HepG2 (cell line): ENCODE results near the gene SYCP2L. TPM values are rescaled to one million over a fixed set of nuclear protein-coding genes. Genes with fewer than 3 reads are reported as not detected.

Experiments
- ATF3 ChIP-seq: sonication (generic); formaldehyde crosslinking; IDR thresholded peaks from 2 replicates; pipeline ENCODE4 v1.4.0; 2020; ENCODE audit warnings: missing genetic modification reagents
- CTCF ChIP-seq: sonication (generic); formaldehyde crosslinking; IDR thresholded peaks from 2 replicates; pipeline ENCODE4 v1.5.0; 2020; ENCODE audit warnings: mild to moderate bottlenecking, missing genetic modification reagents, moderate library complexity
- ETV6 ChIP-seq: sonication (generic); formaldehyde crosslinking; conservative IDR thresholded peaks from 2 replicates; pipeline ENCODE4 v1.4.0; 2020; ENCODE audit warnings: missing genetic modification reagents
- FOXM1 ChIP-seq: sonication (generic); formaldehyde crosslinking; IDR thresholded peaks from 2 replicates; pipeline ENCODE4 v1.5.0; 2020; ENCODE audit warnings: missing genetic modification reagents
- HOMEZ ChIP-seq: IDR thresholded peaks from 2 replicates; pipeline ENCODE4 v1.6.1; 2016; ENCODE audit warnings: low read depth
- KLF6 ChIP-seq: IDR thresholded peaks from 2 replicates; pipeline ENCODE4 v1.8.0; 2016; ENCODE audit warnings: missing biosample characterization, missing genetic modification reagents
- KMT2B ChIP-seq: IDR thresholded peaks from 2 replicates; pipeline ENCODE4 v1.6.1; 2016; ENCODE audit warnings: missing genetic modification reagents, missing compliant biosample characterization
- NFE2L2 ChIP-seq: fragments of 150-350 bp; IDR thresholded peaks from 2 replicates; pipeline ENCODE4 v1.6.1; 2014; ENCODE audit warnings: low read length
- POGZ ChIP-seq: sonication (generic); formaldehyde crosslinking; IDR thresholded peaks from 2 replicates; pipeline ENCODE4 v1.4.0; 2020; ENCODE audit warnings: mild to moderate bottlenecking, missing genetic modification reagents
- SMARCE1 ChIP-seq: fragments of 450-650 bp; IDR thresholded peaks from 2 replicates; pipeline ENCODE4 v1.6.1; 2017; ENCODE audit warnings: borderline replicate concordance
- TAF15 ChIP-seq: fragments of 200-400 bp; formaldehyde crosslinking; IDR thresholded peaks from one replicate; pipeline ENCODE4 v1.6.1; 2018; ENCODE audit warnings: mild to moderate bottlenecking, low read depth, low read length; ENCODE audit not compliant: poor library complexity, severe bottlenecking
- TRIM22 ChIP-seq: fragments of 450-650 bp; IDR thresholded peaks from 2 replicates; pipeline ENCODE4 v1.6.1; 2017
- ZBTB3 ChIP-seq: sonication (generic); formaldehyde crosslinking; IDR thresholded peaks from 2 replicates; pipeline ENCODE4 v1.4.0; 2020; ENCODE audit warnings: low read depth, mild to moderate bottlenecking, moderate library complexity, missing genetic modification reagents, borderline replicate concordance
- ZNF205 ChIP-seq: IDR thresholded peaks from 2 replicates; pipeline ENCODE4 v1.6.1; 2018; ENCODE audit warnings: missing biosample characterization, missing genetic modification reagents
- ZNF337 ChIP-seq: sonication (generic); formaldehyde crosslinking; IDR thresholded peaks from 2 replicates; pipeline ENCODE4 v1.5.1; 2020; ENCODE audit warnings: missing genetic modification reagents, low read depth, mild to moderate bottlenecking, borderline replicate concordance
- ZNF33B ChIP-seq: sonication (generic); formaldehyde crosslinking; IDR thresholded peaks from 2 replicates; pipeline ENCODE4 v1.5.1; 2020; ENCODE audit warnings: mild to moderate bottlenecking, missing genetic modification reagents
- ZNF563 ChIP-seq: sonication (generic); formaldehyde crosslinking; IDR thresholded peaks from 2 replicates; pipeline ENCODE4 v1.8.0; 2022; ENCODE audit warnings: mild to moderate bottlenecking, moderate library complexity, missing genetic modification reagents
- ZNF678 ChIP-seq: sonication (generic); formaldehyde crosslinking; IDR thresholded peaks from 2 replicates; pipeline ENCODE4 v1.4.0; 2020; ENCODE audit warnings: mild to moderate bottlenecking, missing genetic modification reagents
- polyA plus RNA-seq, 8 experiments: library from polyadenylated mRNA; depleted of rRNA in 3 of 8; stranded (reverse) in 7 of 8; unstranded in 1 of 8; fragments of >200 nt; fragmentation: Illumina TruSeq in 4 of 8; extraction: Trizol in 4 of 8; gene quantifications; 2 replicates each; pipeline versions ENCODE4 v1.2.1 to v1.2.3, GENCODE V29; 2011 to 2016; ENCODE audit warnings: low read depth in 4 of 8, missing spikeins in 1 of 8, mixed read lengths in 1 of 8; ENCODE audit not compliant: insufficient read depth in 1 of 8
- total RNA-seq, 5 experiments: library from RNA; depleted of rRNA; stranded (reverse); fragments of >200 nt; fragmentation: Illumina TruSeq; extraction: Trizol; gene quantifications; 2 replicates each; pipeline ENCODE4 v1.2.3, GENCODE V29; 2016; ENCODE audit warnings: low read depth in 1 of 5
- TF ChIP-seq, protein P1 (sequence below): sonication (generic); formaldehyde crosslinking; IDR thresholded peaks from 2 replicates; pipeline ENCODE4 v1.5.0; 2020; ENCODE audit warnings: missing genetic modification reagents
- TF ChIP-seq, protein P2 (sequence below), 2 experiments: IDR thresholded peaks; 2 replicates each; pipeline ENCODE4 v1.6.1; 2011 to 2012; ENCODE audit warnings: low read length in 2 of 2, borderline replicate concordance in 1 of 2, low read depth in 1 of 2, mild to moderate bottlenecking in 1 of 2, moderate library complexity in 1 of 2
- TF ChIP-seq, protein P3 (sequence below): sonication (generic); formaldehyde crosslinking; IDR thresholded peaks from 2 replicates; pipeline ENCODE4 v1.5.0; 2020; ENCODE audit warnings: missing genetic modification reagents

The SYCP2L gene
- total and polyA plus RNA-seq, 2 of the 13 experiments (the other 11 are each of a cell fraction or from before 2014, with no cell fraction given) = 0.22 to 0.54 TPM

- TF ChIP-seq, protein P1, sequence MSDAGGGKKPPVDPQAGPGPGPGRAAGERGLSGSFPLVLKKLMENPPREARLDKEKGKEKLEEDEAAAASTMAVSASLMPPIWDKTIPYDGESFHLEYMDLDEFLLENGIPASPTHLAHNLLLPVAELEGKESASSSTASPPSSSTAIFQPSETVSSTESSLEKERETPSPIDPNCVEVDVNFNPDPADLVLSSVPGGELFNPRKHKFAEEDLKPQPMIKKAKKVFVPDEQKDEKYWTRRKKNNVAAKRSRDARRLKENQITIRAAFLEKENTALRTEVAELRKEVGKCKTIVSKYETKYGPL = no peak
- TF ChIP-seq ZNF563 (CRISPR knock-in tag) (no peak), ZNF205 (CRISPR knock-in tag) (peak; percentile 47), ZNF337 (CRISPR knock-in tag) (0 out of 2 replicates have a peak, but pooled peaks have one; percentile 3), POGZ (CRISPR knock-in tag) (no peak), KMT2B (CRISPR knock-in tag) (no peak), ETV6 (CRISPR knock-in tag) (no peak), ZNF33B (CRISPR knock-in tag) (no peak), HOMEZ (CRISPR knock-in tag) (no peak), CTCF (peak; percentile 45), KLF6 (CRISPR knock-in tag) (no peak), ZBTB3 (CRISPR knock-in tag) (no peak), ATF3 (CRISPR knock-in tag) (no peak), TRIM22 (no peak), TAF15 (no peak), ZNF678 (CRISPR knock-in tag) (no peak), SMARCE1 (no peak), NFE2L2 (no peak), FOXM1 (no peak)
- TF ChIP-seq, protein P2, sequence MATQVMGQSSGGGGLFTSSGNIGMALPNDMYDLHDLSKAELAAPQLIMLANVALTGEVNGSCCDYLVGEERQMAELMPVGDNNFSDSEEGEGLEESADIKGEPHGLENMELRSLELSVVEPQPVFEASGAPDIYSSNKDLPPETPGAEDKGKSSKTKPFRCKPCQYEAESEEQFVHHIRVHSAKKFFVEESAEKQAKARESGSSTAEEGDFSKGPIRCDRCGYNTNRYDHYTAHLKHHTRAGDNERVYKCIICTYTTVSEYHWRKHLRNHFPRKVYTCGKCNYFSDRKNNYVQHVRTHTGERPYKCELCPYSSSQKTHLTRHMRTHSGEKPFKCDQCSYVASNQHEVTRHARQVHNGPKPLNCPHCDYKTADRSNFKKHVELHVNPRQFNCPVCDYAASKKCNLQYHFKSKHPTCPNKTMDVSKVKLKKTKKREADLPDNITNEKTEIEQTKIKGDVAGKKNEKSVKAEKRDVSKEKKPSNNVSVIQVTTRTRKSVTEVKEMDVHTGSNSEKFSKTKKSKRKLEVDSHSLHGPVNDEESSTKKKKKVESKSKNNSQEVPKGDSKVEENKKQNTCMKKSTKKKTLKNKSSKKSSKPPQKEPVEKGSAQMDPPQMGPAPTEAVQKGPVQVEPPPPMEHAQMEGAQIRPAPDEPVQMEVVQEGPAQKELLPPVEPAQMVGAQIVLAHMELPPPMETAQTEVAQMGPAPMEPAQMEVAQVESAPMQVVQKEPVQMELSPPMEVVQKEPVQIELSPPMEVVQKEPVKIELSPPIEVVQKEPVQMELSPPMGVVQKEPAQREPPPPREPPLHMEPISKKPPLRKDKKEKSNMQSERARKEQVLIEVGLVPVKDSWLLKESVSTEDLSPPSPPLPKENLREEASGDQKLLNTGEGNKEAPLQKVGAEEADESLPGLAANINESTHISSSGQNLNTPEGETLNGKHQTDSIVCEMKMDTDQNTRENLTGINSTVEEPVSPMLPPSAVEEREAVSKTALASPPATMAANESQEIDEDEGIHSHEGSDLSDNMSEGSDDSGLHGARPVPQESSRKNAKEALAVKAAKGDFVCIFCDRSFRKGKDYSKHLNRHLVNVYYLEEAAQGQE (IDR thresholded peaks at IDR 0.05; ENCODE audit: borderline replicate concordance in 1 of 2, low read depth in 1 of 2, low read length in 2 of 2) = no peak
- TF ChIP-seq, protein P3, sequence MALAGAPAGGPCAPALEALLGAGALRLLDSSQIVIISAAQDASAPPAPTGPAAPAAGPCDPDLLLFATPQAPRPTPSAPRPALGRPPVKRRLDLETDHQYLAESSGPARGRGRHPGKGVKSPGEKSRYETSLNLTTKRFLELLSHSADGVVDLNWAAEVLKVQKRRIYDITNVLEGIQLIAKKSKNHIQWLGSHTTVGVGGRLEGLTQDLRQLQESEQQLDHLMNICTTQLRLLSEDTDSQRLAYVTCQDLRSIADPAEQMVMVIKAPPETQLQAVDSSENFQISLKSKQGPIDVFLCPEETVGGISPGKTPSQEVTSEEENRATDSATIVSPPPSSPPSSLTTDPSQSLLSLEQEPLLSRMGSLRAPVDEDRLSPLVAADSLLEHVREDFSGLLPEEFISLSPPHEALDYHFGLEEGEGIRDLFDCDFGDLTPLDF (CRISPR knock-in tag) = no peak
Observed at GRCh38 chr6:11011787-11012234, 125.0 kb downstream of the SYCP2L start (continued).
